GM19455 (cell line): ENCODE results near the gene DNMT3A.

Source experiments
- ATAC-seq: cut with Tn5 transposase; IDR thresholded peaks from one replicate; pipeline ENCODE4 v1.9.1; 2021; ENCODE audit not compliant: unreplicated experiment

The DNMT3A gene

DNA sequence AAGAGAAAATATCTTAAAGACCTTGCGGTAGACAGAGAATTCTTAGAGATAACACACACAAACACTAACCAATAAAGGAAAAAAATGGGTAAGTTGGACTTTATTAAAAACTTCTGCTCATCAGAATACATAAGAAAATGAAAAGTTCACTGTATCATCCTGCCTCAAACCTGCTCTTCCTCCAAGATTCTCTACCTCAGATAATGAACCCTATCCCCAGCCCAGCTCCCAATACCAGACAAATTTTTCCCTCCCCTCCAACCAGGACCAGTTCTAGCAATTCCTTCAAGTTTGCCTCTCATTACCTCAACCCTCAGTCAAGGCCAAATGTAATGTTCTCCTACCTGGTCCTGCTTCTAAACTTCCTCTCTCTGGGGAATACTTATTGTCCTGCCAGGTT, 79.4 kb downstream of the DNMT3A start:
- no peak for ATAC-seq

DNA sequence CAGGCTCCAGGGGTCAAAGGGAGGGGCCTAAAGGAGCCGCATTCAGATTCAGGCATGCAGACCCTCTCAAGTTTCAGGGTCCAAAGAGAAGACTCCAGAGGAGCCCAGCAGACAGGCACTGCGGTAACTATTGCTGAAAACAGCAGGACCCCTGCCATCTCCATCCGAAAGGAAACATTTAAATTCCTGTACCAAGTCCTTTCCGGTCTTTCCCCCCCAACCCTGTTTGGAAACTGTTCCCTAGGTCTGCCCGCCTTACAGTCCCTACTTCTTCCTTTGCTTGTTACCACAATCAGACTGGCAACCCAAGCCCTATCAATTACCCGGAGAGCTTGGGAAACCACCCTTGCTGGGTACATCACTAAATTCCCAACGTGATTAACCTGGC, 82.0 kb downstream of the DNMT3A start:
- ATAC-seq, result no peak

DNA sequence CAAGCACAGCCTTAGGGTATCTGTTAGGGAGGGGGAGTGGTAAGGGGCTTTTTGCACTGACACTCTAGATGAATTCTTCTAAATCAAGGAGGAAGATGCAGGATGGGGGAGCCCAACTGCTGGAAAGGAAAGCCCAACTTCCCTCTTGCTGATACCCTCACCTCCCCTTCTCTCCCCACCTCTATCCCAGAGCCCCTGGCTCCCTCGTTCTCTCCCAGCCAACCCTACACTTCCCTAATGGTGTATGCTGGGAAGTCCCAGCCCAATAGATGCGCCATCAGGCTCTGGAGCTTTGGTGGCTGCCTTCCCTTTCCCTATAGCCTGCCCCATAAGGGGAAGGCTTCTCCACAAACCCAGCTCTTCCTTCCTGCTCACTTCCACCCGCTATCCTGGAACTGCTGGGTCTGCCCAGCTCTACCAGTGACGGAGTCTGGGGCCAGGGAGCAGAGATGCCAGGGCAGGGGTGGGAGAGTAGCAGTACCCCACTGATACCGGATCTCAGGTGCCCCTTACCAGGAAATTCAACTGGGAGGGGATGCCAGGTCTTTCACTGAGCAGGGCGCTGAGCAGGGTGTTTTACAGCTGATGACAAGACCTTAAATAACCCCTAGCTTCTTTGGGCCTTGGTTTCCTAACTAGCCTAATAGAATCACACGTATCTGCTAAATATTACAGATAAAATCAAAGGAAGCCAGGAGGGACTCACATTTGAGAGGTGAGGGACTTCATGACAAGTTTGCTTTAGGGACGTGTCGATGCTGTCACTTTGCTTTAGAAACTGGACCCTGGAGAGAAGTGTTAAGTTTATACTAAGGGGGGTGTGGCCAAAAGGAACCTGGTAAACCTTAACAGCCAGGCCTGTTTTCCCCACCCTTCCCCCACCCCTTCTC, 82.6 kb downstream of the DNMT3A start:
- no peak for ATAC-seq

DNA sequence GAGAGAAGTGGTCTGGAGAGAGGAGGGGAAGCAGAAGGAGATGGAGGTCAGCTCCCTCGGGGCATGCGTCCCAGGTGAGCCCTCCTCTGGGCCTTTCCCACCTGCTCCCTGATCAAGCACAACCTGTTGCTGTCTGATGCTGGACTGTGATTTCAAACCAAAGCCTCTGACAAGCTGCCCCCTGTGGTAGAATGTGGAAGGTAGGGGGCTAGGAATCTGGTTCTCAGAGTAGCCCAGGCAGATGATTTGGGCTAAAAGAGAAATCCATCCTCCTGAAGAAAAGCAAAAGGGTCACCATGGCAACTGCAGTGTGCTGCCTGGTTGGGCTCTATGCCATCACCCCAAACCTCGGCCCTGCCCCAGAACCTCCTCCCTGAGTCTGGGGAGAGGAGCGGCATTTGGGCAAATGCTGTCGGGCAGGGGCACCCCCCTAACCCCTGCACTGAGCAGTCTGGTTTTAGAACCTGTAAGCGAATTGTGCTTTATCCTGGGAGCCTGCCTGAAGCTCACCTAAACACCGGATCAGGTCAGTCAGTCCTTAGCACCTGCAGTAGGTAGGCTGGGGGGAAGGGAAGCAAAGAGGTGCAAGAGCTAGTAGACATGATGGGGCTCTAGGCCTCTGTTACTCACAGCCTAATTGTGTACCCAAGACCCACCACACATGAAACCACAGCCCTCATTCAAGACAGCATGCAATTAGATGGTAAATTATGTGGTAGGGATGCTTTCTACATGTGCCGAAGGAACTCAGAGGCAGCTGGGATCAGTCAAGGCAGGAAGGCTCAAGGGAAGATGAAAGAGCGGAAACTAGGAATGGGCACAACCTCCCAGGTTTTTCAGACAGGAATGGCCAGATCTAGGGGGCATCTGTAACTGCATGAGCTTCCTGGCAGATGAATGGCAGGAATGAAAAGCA, 83.5 kb downstream of the DNMT3A start:
- ATAC-seq, result no peak

DNA sequence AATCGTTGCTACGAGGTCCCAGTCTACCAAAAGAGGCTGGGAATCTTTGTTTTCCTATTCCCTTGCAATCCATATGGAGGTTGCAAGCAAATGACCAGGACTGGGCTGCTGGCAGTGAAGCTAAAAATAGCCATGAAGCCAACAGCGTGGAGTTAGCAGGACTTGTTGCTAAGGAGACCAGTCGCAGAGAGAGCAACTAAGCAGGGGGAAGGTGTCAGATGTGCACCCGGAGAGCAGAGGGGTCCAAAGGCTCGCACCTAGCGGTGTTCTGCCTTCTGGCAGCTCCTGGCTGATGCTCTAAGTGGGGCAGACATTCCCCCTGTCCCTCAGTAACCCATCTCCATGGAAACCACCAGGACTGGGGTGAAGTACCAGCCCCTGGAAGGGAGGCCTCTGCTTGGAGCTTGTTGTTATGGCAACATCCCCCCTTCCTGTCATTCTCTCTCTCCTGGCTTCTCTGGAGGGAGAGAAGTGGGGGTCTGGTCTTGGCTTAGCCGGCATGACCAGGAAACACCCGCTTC, 84.6 kb downstream of the DNMT3A start:
- ATAC-seq, result no peak

DNA sequence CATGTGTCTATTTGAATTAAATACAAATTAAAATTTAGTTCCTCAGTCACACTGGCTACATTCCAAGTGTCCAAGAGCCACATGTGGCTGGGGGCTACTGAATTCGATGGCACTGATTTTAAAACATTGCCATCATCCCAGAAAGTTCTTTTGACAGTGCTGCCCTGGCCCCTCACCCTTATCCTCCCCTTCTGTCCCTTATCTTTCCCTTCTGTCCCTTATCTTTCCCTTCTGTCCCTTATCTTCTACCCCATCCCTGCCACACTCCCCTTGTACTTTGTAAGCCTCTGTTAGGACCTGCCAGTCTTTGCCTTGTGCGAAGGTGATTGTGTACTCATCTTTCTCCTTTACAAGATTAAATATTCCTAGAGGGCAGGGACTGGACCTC, 85.2 kb downstream of the DNMT3A start:
- no peak for ATAC-seq

DNA sequence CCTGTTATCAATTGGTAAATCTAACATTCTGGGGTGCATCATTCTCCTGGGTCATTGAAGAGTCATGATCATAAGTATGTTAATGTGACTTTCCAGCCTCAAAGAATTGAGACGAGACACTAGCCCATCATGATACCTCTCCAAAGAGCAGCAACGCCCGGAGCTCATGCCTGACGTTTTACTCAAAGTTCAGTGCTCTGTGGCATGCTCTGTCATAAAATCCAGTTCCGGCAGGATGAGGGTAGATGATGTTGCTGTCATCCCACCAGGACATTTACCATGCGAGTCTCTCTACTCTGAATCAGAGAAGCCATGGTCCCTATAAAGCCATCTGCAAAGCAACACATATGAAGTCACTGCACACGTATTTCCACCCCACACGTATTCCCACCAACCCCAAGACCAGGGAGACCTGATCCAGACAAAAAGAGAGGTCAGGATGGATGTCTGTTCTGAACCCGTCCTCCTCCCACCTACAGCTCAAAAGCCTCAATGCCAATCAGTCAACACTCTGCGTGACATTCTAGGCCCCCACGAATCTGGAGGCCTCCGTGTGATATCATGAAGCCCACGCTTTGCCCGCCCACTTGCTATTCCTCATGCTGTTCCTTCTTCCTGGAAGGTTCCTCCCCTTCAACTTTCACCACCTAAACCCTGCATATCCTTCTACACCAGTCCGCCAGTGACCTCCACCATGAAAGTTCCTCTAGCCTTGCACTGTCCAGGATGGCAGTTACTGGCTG, 85.8 kb downstream of the DNMT3A start:
- ATAC-seq, result no peak

DNA sequence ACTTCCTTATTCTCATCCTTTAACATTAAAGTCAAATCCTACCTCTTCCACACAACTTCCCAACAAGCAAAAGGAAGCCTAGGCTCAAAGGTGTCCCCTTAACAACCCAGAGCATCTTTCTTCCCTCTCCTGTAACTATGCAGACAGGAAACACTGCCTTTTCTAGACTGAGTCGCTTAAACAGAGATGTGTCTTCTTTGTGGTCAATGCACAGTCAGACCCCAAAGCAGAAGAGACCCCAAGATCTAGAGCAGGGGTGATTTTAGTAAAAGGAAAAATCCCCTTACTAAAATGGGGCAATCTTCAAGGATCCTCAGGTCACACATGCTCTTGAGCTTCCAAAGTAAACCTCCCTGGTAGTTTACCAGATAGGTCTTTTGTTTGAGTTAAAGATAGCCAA, 86.8 kb downstream of the DNMT3A start:
- no peak for ATAC-seq

DNA sequence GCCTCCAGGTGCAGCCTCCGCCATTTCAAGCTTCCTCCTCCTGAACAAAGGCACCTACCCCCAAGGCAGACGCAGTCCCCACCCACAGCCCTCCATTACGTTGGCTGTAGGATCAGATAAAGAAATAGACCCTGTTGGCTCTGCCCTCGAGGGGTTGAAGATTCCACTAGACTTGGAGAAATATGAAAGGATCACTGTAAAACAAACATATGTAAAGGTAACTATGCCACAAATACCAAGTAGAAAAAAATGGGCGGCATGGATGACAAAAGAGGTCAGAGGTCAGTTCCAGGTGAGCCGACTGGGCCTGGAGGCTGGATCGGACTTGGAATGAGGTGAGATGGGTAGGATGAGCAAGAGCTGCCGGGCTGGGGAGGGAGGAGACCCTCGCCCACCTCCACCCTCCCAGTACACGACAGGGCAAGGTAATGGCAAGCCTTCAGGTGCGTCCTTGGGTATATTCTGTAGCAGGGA, 88.5 kb downstream of the DNMT3A start:
- no peak for ATAC-seq

DNA sequence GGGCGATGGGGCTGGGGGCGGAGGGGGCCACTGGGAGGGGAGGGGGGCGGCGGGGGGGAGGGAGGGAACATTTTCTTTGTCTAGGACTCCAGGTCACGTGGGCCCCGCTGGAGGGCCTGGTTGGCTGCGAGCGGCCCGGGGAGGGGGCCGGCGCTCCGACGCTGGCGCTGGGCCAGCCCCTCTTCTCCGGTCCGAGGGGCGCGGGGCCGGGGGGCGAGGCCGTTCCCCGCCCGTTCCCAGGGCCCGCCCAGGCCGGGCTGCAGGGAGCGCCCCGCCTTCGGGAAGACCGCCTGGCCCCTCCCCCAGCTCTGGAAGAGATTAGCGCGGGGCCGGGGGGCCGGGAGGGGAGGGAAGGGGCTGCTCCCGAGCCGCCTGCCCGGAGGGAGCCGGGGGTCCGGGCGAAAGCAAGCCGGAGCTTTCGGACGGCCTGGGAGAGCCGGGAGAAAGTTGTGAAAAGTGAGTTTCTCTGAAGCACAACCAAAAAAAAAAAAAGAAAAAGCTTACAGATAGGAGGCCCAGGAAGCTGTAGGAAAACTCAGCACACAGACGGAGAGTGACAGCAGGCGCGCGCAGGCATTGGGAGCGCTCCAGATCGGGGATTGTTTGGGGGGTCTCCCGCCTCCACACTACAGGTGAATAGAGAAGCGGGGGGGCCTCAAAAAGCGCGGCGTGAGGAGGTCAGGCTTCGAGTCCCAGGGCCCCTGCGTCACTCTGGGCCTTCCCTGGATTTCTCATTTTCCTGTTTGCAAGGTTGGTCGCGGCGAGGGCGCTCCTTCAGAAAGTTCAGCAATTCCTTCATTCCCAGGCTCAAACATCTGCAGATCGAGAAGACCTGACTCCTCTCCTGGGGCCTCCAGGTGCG, 89.2 kb downstream of the DNMT3A start:
- ATAC-seq, result no peak

DNA sequence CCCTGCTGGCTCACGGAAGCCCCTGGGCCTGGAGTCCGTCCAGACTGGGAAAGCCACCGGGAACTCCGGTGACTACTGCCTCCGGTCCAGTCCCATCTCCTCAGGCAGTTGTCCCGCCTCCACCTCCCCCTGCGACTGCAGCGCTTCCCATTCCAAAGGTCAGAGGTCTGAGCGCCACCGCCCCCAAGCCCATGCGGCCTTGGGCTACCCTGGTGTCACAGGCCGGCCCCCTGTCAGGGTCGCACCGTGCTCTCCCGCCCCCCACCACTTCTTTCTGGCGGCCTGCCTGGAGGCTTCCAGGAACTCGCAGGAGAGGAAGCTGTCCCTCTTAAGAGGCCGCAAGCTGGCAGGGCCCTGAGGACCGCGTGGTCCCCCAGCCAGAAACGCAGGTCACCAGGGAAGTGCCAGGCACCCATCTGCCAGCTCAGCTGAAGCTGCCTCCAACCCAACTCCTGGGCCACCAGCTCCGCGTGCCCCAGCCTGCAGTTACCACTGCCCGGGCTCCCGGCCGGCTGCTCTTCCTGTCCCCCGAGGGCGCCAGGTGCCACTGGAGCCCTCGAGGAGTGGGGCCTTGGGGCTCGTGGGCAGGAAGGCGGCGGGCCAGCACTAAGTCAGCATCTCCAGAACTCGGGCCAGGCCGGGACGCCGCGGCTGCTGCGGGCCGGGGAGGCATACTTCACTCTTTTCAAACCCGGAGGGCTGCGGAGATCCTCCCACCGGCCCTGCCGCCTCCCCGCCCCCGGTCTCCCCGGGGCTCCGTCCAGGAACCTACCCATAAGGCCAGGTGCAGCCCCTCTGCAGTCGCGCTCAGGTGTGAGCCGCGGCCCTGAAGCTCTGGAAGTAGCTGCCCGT, 90.1 kb downstream of the DNMT3A start:
- ATAC-seq, result no peak

DNA sequence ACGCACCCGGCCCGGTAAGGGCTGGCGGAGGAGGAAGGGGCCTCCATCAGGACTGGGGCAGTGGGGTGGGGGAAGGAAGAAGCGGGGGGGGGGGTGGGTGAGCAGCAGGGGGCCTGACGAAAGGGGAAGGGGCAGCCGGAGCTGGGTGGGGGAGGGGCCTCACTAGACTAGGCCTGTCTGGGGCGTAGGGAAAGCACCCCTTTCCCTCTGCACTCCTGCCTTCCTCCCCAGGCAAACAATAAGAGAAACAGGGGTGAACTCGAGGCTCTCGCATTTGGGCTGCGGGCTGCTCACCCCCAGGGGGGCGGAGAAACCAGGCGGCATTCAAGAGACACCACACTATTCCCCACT, 90.7 kb downstream of the DNMT3A start:
- no peak for ATAC-seq

DNA sequence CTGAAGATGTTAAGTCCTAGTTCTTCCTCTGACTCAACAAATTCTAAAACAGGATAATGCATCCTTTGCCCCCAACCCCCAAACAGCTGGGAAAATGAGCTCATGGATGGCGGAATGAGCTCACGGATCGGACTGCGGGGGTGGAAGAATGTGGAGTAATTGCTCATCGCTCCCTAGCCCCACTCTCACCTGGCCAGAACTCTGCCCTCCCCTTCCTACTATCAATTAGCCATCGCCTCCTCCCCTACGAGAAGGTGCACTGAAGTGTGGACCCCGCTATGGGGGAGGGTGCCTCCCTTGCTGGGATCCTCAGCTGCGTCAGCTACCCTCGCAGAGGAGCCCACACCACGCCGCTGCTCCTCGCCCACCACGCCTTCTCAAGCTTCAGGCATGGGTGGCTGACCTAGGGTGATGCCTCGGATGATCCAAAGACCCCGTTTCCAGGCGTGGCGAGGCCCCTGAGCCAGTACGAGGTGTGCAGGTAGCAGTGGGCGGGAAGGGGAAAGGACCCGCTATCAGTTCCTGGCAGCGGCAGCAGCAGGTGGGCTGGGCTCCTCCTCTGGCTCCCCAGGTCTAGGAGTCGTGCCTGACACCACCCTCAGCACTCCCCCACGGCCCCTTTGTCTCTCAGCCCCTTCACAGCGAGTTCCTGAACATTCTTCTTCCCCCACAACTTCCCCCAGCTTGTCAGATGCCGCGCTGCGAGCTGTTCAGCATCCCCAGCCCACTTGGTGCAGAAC, 91.2 kb downstream of the DNMT3A start:
- no peak for ATAC-seq

DNA sequence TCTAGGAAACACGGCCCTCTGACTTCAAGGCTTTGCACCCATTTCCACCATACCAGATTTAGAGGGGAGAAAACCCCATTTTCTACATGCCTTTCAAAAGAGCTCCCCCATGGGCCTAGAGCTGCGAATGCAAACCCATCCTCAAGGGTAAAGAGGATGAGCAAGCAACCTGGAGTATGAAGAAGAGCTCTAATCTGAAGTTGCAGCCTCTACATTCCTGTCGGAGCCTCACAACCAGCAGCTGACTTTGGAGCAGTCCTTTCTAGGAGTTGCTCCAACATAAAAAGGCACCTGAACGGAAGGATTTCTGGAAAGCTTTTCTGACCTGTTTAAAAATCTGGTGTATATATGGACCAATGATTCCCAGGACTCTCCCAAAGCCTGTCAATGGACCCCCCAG, 91.9 kb downstream of the DNMT3A start:
- ATAC-seq, result no peak

DNA sequence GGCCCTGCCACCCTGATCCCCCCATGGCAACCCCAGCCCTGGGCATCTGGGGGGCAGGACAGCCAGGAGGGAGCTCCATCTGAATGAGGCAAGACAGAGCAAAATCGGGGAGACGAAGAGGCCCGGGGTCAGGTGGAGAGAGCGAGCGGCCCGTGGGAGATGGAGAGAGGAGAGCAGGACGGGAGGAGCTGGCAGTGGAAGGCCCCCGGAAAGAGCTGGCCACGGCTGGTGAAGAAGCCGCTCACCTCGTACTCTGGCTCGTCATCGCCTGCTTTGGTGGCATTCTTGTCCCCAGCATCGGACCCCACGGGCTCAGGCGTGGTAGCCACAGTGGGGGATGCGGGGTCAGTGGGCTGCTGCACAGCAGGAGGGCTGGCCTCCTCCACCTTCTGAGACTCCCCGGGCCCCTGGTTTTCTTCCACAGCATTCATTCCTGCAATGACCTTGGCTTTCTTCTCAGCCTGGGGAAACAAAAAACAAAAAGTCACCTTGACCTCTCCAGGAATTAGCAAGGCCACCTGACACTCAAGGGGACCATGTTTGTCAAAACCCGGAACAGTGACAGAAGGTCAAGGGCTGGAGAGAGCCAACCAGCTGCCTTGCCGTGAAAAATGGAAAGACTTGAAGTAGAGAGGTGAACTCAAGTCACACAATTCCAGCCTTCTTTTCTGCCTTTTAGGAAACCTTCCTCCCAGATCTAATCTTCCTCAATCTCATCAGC, 93.8 kb downstream of the DNMT3A start:
- ATAC-seq, result no peak

DNA sequence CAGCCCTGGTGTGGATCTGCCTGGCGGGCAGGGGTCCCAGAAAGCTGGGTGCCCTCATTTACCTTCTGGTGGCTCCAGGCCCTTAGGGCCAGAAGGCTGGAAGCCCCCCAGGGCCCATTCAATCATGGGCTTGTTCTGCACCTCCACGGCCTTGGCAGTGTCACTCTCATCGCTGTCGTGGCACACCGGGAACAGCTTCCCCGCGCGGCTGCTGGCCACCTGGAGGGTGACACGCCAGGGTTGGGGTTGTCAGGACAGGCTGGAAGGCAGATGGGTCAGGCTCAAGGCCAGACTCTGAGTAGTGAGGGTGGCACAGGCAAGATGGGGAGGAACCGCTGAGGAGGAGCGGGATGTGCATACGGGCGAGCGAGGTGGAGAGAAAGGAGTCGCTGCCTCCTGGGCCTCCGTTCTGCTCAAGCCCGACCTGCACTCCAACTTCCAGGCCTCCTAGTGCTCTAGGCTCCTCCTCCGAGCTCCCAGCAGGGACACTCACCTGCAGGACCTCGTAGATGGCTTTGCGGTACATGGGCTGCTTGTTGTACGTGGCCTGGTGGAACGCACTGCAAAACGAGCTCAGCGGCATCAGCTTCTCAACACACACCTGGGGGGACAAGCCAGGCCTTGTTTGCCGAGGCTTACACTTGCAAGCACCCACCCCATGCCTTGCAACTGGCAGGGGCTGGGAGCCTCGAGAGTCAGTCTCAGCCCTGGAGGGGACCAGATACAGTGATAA, 95.0 kb downstream of the DNMT3A start:
- ATAC-seq, result no peak

DNA sequence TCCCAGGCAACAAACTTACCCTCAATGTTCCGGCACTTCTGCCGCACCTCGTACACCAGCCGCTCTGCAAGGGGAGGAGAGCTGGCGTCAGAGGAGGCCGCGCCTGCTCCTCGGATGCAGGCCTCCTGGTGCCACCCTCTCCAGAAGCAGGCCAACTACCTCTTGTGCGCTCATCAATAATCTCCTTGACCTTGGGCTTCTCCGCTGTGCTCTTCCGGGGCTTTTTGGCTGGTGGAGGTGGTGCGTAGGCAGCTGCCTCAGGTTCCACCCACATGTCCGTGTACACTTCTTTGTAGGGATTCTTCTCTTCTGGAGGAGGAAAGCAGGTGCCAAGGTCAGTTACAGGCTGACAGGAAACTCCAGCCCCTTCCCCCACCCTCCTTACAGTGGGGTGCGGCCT, 95.7 kb downstream of the DNMT3A start:
- ATAC-seq, result no peak
